H1 (cell line): ENCODE measurements around the gene MIPOL1. TPM values are rescaled to one million over a fixed set of nuclear protein-coding genes. Genes with fewer than 3 reads are reported as not detected.

Source experiments
- CTCF ChIA-PET: fragments of 300-600 bp; sonication (Branson Sonifier 250); formaldehyde crosslinking; loops from one replicate; lab custom pipeline; 2021; ENCODE audit not compliant: partially characterized antibody; lab: Charles Lee
- POLR2A ChIA-PET: fragments of 300-600 bp; sonication (Branson Sonifier 250); formaldehyde crosslinking; loops from one replicate; lab custom pipeline; 2021; ENCODE audit warnings: inconsistent platforms; ENCODE audit not compliant: partially characterized antibody; lab: Charles Lee
- DNase-seq, 2 experiments: peaks; one replicate each; pipeline versions ENCODE4 v3.0.0 to v3.0.0-alpha.2; 2010 to 2022; ENCODE audit warnings: low spot score in 2 of 2, low read depth in 1 of 2, mixed read lengths in 1 of 2
- FAIRE-seq: peaks from 2 replicates; lab custom pipeline; 2011; peaks lifted over from hg19 to GRCh38; lab: Jason Lieb, UNC
- H2AFZ ChIP-seq: 2 replicates; pipeline ENCODE4 v1.8.1; 2012; ENCODE audit warnings: low read length, inconsistent platforms
- H2AK5ac ChIP-seq: 2 replicates; pipeline ENCODE4 v1.6.1; 2013; ENCODE audit warnings: low read depth, low read length
- H2BK120ac ChIP-seq: replicated peaks from 2 replicates; pipeline ENCODE3; 2013; ENCODE audit warnings: low read depth, low read length, inconsistent platforms
- H2BK12ac ChIP-seq: 2 replicates; pipeline ENCODE4 v1.6.1; 2013; ENCODE audit warnings: low read depth, low read length
- H2BK15ac ChIP-seq: 2 replicates; pipeline ENCODE4 v1.6.1; 2013; ENCODE audit warnings: low read length
- H2BK20ac ChIP-seq: 2 replicates; pipeline ENCODE4 v1.6.1; 2013; ENCODE audit warnings: low read length
- H2BK5ac ChIP-seq: 2 replicates; pipeline ENCODE4 v1.6.1; 2013; ENCODE audit warnings: low read depth, low read length
- H3K14ac ChIP-seq: 2 replicates; pipeline ENCODE4 v1.6.1; 2013; ENCODE audit warnings: inconsistent platforms; ENCODE audit not compliant: insufficient read length
- H3K18ac ChIP-seq: 2 replicates; pipeline ENCODE4 v1.6.1; 2013; ENCODE audit warnings: low read length; ENCODE audit errors: extremely low read depth
- H3K23ac ChIP-seq: 2 replicates; pipeline ENCODE4 v1.6.1; 2013; ENCODE audit warnings: inconsistent platforms; ENCODE audit not compliant: insufficient read length
- H3K23me2 ChIP-seq: 2 replicates; pipeline ENCODE4 v1.6.1; 2013; ENCODE audit warnings: low read depth, low read length
- H3K27ac ChIP-seq: 2 replicates; pipeline ENCODE4 v1.6.1; 2011; ENCODE audit warnings: low read depth, low read length, inconsistent platforms
- H3K27me3 ChIP-seq, 4 experiments: replicated peaks in 1 of 4; 1 replicate in 1 of 4; 2 replicates in 3 of 4; pipeline versions ENCODE4 v1.6.1 to v1.8.1; 2011 to 2013; ENCODE audit warnings: low read length in 3 of 4, mild to moderate bottlenecking in 3 of 4, inconsistent platforms in 2 of 4, mixed read lengths in 2 of 4, moderate library complexity in 1 of 4; ENCODE audit not compliant: control insufficient read depth in 3 of 4, insufficient read depth in 3 of 4; ENCODE audit errors: extremely low read depth in 1 of 4
- H3K36me3 ChIP-seq, 4 experiments: 2 replicates each; pipeline versions ENCODE4 v1.6.1 to v1.8.1; 2011 to 2013; ENCODE audit warnings: mild to moderate bottlenecking in 4 of 4, low read length in 3 of 4, moderate library complexity in 2 of 4, control low read depth in 1 of 4, inconsistent platforms in 1 of 4; ENCODE audit not compliant: insufficient read depth in 4 of 4, control insufficient read depth in 2 of 4
- H3K4ac ChIP-seq: replicated peaks from 2 replicates; pipeline ENCODE3; 2013; ENCODE audit warnings: low read length, low read depth, mixed read lengths, inconsistent platforms; ENCODE audit not compliant: insufficient read length
- H3K4me1 ChIP-seq, 4 experiments: replicated peaks in 1 of 4; 1 replicate in 1 of 4; 2 replicates in 3 of 4; pipeline versions ENCODE4 v1.6.1 to v1.8.1; 2011 to 2013; ENCODE audit warnings: low read length in 3 of 4, inconsistent platforms in 2 of 4, mixed read lengths in 1 of 4; ENCODE audit not compliant: insufficient read depth in 4 of 4, control insufficient read depth in 3 of 4
- H3K4me2 ChIP-seq, 2 experiments: 2 replicates each; pipeline versions ENCODE4 v1.6.1 to v1.8.1; 2011 to 2013; ENCODE audit warnings: low read depth in 2 of 2, low read length in 2 of 2, control low read depth in 1 of 2, inconsistent platforms in 1 of 2, mild to moderate bottlenecking in 1 of 2; ENCODE audit not compliant: insufficient read depth in 1 of 2
- H3K4me3 ChIP-seq, 4 experiments: fragments of 200-600, 300-600 bp in 1 of 4; sonication (generic), shearing (Covaris generic), sonication (Bioruptor Twin) in 1 of 4; 2 replicates each; pipeline versions ENCODE4 v1.5.1 to v1.8.1; 2011 to 2016; ENCODE audit warnings: low read length in 4 of 4, low read depth in 3 of 4, control low read depth in 2 of 4, inconsistent platforms in 2 of 4, mild to moderate bottlenecking in 2 of 4, mixed read lengths in 1 of 4, moderate library complexity in 1 of 4; ENCODE audit not compliant: insufficient read depth in 2 of 4; ENCODE audit errors: extremely low read depth in 1 of 4
- H3K56ac ChIP-seq: replicated peaks from 2 replicates; pipeline ENCODE3; 2013; ENCODE audit warnings: low read depth, mild to moderate bottlenecking, mixed read lengths, low read length, inconsistent platforms; ENCODE audit not compliant: insufficient read length
- H3K79me1 ChIP-seq: 2 replicates; pipeline ENCODE4 v1.6.1; 2013; ENCODE audit warnings: low read depth, low read length, control low read depth
- H3K79me2 ChIP-seq, 2 experiments: 2 replicates each; pipeline versions ENCODE4 v1.6.1 to v1.8.1; 2012 to 2013; ENCODE audit warnings: low read length in 2 of 2, mild to moderate bottlenecking in 2 of 2, inconsistent platforms in 1 of 2; ENCODE audit not compliant: insufficient read depth in 2 of 2, control insufficient read depth in 1 of 2
- H3K9ac ChIP-seq, 4 experiments: replicated peaks in 1 of 4; 1 replicate in 1 of 4; 2 replicates in 3 of 4; pipeline versions ENCODE4 v1.6.1 to v1.8.1; 2011 to 2013; ENCODE audit warnings: low read depth in 3 of 4, low read length in 3 of 4, control low read depth in 2 of 4, mild to moderate bottlenecking in 2 of 4, moderate library complexity in 2 of 4, inconsistent platforms in 1 of 4; ENCODE audit errors: extremely low read depth in 1 of 4
- H3K9me3 ChIP-seq, 2 experiments: 2 replicates each; pipeline versions ENCODE4 v1.6.1 to v1.8.1; 2012 to 2013; ENCODE audit warnings: mild to moderate bottlenecking in 2 of 2, moderate library complexity in 2 of 2, control low read depth in 1 of 2, inconsistent platforms in 1 of 2, low read depth in 1 of 2, low read length in 1 of 2, mixed read lengths in 1 of 2; ENCODE audit not compliant: insufficient read depth in 2 of 2
- H4K20me1 ChIP-seq, 2 experiments: replicated peaks in 1 of 2; 2 replicates each; pipeline versions ENCODE3 to v1.8.1; 2011 to 2013; ENCODE audit warnings: inconsistent platforms in 2 of 2, low read length in 2 of 2, mild to moderate bottlenecking in 1 of 2; ENCODE audit not compliant: insufficient read depth in 2 of 2, control insufficient read depth in 1 of 2
- H4K5ac ChIP-seq: 2 replicates; pipeline ENCODE4 v1.6.1; 2013; ENCODE audit warnings: low read length, low read depth, mixed read lengths, inconsistent platforms; ENCODE audit not compliant: insufficient read length
- H4K8ac ChIP-seq: 2 replicates; pipeline ENCODE4 v1.8.0; 2013; ENCODE audit warnings: mild to moderate bottlenecking, moderate library complexity, low read length, inconsistent platforms; ENCODE audit not compliant: insufficient read depth; ENCODE audit errors: extremely low read depth
- H4K91ac ChIP-seq: replicated peaks from 2 replicates; pipeline ENCODE3; 2013; ENCODE audit warnings: low read length, mixed read lengths, inconsistent platforms; ENCODE audit not compliant: insufficient read length
- BRCA1 ChIP-seq: IDR thresholded peaks from 2 replicates; pipeline ENCODE4 v1.6.1; 2012; ENCODE audit warnings: low read depth, low read length, improper control_type of control experiment
- POLR2AphosphoS5 ChIP-seq: IDR thresholded peaks from 2 replicates; pipeline ENCODE4 v1.6.1; 2011; ENCODE audit warnings: low read depth, low read length
- POU5F1 ChIP-seq: IDR thresholded peaks from 2 replicates; pipeline ENCODE4 v1.6.1; 2011; ENCODE audit warnings: low read depth, mild to moderate bottlenecking, low read length, moderate library complexity
- WGBS, 2 experiments: shearing (Covaris generic) in 1 of 2; methylation state at CpG; one replicate each; pipeline versions ENCODE4 v1.1.6 to v1.1.7; 2013 to 2015; ENCODE audit warnings: low lambda C conversion rate in 2 of 2, mixed read lengths in 2 of 2, inconsistent platforms in 1 of 2, low coverage in 1 of 2, missing lambda C conversion rate in 1 of 2; ENCODE audit not compliant: insufficient replicate concordance in 2 of 2, insufficient coverage in 1 of 2, insufficient read length in 1 of 2; ENCODE audit errors: extremely low coverage in 1 of 2, missing lambda C conversion rate in 1 of 2; 5-methylcytosine and 5-hydroxymethylcytosine counted together
- polyA plus RNA-seq, 7 experiments: library from polyadenylated mRNA; depleted of rRNA in 3 of 7; stranded (reverse) in 5 of 7; unstranded in 2 of 7; fragments of >200 nt in 5 of 7; fragments of 200-250 nt in 2 of 7; gene quantifications; 1 replicate in 5 of 7; 2 replicates in 1 of 7; 4 replicates in 1 of 7; pipeline versions ENCODE4 v1.2.1 to v1.2.3, GENCODE V29; 2011 to 2013; ENCODE audit warnings: missing spikeins in 2 of 7, mixed read lengths in 2 of 7
- total RNA-seq: library from RNA; stranded (reverse); fragmentation: NEBNext Ultra II Directional; extraction: Animal tissue kit (Norgen Biotek cat#: 25700); gene quantifications from 2 replicates; pipeline ENCODE4 v1.2.1, GENCODE V29; 2021
- TF ChIP-seq, protein P1 (sequence below): IDR thresholded peaks from 2 replicates; pipeline ENCODE4 v1.6.1; 2012; ENCODE audit warnings: inconsistent platforms
- TF ChIP-seq, protein P2 (sequence below): IDR thresholded peaks from 2 replicates; pipeline ENCODE4 v1.6.1; 2011; ENCODE audit warnings: low read length, improper control_type of control experiment
- TF ChIP-seq, protein P3 (sequence below): IDR thresholded peaks from 2 replicates; pipeline ENCODE4 v1.6.1; 2012; ENCODE audit warnings: low read length, inconsistent platforms
- TF ChIP-seq, protein P4 (sequence below): IDR thresholded peaks from 2 replicates; pipeline ENCODE4 v1.6.1; 2011; ENCODE audit warnings: low read depth, mild to moderate bottlenecking, low read length; ENCODE audit not compliant: insufficient read depth

The MIPOL1 gene
- total and polyA plus RNA-seq, 2 of the 8 experiments (the other 6 are each of a cell fraction or from before 2014, with no cell fraction given) = 2.8 to 23.9 TPM

DNA sequence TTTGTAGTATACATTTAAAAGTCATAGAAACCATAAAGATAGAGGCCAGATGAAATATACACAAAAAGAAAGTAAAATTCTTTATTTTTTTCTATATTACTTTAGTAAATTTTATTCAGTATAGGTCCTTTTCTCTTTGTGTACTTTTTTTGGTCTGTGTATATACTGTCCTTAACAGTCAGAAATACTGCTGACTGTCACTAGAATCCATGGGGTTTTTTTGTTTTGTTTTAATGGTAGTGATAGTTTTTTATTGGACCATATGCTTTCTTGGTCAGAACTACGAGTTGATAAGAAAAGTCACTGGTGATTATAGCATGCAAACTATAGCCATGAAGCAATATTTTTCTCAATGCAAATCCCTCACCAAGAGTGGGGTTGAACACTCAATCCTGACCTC, 231.9 kb downstream of the MIPOL1 start:
- H3K79me2 ChIP-seq = no peaks in the 10 kb centered on the region
- H4K5ac ChIP-seq = no peak overlapping the region
- H3K4me1 ChIP-seq = peaks cover 0 to 4% (median 0%) of the 10 kb centered on the region in 4 experiments; a peak in 1 of 7 replicates
- no peak overlapping the region for H2BK5ac ChIP-seq
- no peak for DNase-seq
- H3K4me2 ChIP-seq = no peak overlapping the region
- no peak overlapping the region for H3K14ac ChIP-seq
- no peak overlapping the region for H3K56ac ChIP-seq
- H4K8ac ChIP-seq = no peak overlapping the region
- no peaks in the 10 kb centered on the region for H3K23me2 ChIP-seq
- no peak overlapping the region for H2AK5ac ChIP-seq
- CTCF ChIA-PET = interaction anchor here (1.1 kb wide), 1 partner anchor 32 kb away, joined by 4 read pairs; no protein-coding TSS in a partner anchor
- TF ChIP-seq, protein P1, sequence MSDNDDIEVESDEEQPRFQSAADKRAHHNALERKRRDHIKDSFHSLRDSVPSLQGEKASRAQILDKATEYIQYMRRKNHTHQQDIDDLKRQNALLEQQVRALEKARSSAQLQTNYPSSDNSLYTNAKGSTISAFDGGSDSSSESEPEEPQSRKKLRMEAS = no peak
- no peak for TF ChIP-seq POU5F1
- TF ChIP-seq BRCA1 = no peak
- TF ChIP-seq, protein P2, sequence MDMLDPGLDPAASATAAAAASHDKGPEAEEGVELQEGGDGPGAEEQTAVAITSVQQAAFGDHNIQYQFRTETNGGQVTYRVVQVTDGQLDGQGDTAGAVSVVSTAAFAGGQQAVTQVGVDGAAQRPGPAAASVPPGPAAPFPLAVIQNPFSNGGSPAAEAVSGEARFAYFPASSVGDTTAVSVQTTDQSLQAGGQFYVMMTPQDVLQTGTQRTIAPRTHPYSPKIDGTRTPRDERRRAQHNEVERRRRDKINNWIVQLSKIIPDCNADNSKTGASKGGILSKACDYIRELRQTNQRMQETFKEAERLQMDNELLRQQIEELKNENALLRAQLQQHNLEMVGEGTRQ = no peak
- TF ChIP-seq, protein P3, sequence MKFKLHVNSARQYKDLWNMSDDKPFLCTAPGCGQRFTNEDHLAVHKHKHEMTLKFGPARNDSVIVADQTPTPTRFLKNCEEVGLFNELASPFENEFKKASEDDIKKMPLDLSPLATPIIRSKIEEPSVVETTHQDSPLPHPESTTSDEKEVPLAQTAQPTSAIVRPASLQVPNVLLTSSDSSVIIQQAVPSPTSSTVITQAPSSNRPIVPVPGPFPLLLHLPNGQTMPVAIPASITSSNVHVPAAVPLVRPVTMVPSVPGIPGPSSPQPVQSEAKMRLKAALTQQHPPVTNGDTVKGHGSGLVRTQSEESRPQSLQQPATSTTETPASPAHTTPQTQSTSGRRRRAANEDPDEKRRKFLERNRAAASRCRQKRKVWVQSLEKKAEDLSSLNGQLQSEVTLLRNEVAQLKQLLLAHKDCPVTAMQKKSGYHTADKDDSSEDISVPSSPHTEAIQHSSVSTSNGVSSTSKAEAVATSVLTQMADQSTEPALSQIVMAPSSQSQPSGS = no peak
- no peak for TF ChIP-seq POLR2AphosphoS5
- TF ChIP-seq, protein P4, sequence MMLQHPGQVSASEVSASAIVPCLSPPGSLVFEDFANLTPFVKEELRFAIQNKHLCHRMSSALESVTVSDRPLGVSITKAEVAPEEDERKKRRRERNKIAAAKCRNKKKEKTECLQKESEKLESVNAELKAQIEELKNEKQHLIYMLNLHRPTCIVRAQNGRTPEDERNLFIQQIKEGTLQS = no peak
- no peak overlapping the region for H2BK15ac ChIP-seq
- H3K27me3 ChIP-seq = no peaks in the 10 kb centered on the region
- 84% methylated on average over 1 of the region's 1 CpG; no CpG with 5 or more reads in 1 of the 2 experiments for WGBS, 2 experiments
- no peak overlapping the region for H2BK12ac ChIP-seq
- no peak overlapping the region for H4K91ac ChIP-seq
- H4K20me1 ChIP-seq = no peaks in the 10 kb centered on the region
- no peak overlapping the region for H3K9ac ChIP-seq
- H2AFZ ChIP-seq = no peak overlapping the region
- no peak overlapping the region for H3K18ac ChIP-seq
- no peaks in the 10 kb centered on the region for H3K36me3 ChIP-seq
- no peak overlapping the region for H3K23ac ChIP-seq
- POLR2A ChIA-PET = no interaction called here
- no peak overlapping the region for H3K4me3 ChIP-seq
- no peaks in the 10 kb centered on the region for H3K9me3 ChIP-seq
- no peak overlapping the region for H3K27ac ChIP-seq
- H3K4ac ChIP-seq = no peak overlapping the region
- H2BK20ac ChIP-seq = no peak overlapping the region
- H2BK120ac ChIP-seq = no peak overlapping the region
- FAIRE-seq = no peak
- H3K79me1 ChIP-seq = no peaks in the 10 kb centered on the region
